ENCODE results near the gene KCNJ16. TPM values are rescaled to one million over a fixed set of nuclear protein-coding genes. Genes with fewer than 3 reads are reported as not detected.

KCNJ16 gene
- total RNA-seq, 1 donor from 2014 or later, result 0.64 TPM

DNA sequence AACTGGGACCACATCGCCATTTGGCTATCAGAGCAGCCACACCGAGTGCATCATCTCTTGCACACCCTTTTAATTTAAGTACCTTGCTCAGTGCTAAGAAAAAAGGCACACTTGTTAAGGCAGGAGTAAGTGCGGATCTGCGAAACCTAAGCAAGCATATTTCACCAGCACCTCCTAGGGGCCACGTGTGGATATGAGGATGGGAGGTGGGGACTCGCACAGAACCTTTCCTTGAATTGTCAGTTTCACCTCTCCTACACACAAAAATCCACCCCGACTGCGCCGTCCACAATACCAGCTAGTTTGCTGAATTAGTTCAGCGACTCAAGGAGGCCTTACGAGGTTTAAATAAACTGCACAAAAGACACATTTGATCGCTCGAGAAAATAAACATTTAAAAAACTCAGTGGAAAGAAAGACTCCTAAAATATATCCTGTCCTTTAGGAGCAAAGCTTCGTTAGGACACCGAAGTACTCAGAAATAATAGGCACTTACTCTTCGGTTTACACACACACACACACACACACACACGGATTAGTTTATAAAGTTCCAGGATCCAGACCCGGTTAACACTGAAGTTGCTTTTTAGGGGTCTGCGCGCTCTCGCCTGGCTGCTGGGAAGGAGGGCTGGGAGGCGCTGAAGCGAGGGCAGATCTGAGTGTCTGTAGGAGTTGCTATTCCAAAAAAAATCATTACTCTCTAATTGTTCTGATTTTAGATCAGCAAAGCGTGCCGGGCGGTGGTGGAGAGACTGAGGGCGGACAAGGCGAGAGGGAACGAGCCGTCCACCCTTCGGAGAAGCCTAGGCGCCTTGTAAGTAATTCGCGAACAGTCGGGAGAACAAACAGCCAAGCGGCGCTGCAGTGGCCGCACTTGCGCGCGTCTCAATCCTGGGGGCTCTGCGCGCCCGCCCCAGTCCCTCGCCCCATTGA, 93.3 kb downstream of the KCNJ16 start:
- peak; percentile 93 for DNase-seq (ENCODE audit: extremely low read depth, low read depth, low spot score)

DNA sequence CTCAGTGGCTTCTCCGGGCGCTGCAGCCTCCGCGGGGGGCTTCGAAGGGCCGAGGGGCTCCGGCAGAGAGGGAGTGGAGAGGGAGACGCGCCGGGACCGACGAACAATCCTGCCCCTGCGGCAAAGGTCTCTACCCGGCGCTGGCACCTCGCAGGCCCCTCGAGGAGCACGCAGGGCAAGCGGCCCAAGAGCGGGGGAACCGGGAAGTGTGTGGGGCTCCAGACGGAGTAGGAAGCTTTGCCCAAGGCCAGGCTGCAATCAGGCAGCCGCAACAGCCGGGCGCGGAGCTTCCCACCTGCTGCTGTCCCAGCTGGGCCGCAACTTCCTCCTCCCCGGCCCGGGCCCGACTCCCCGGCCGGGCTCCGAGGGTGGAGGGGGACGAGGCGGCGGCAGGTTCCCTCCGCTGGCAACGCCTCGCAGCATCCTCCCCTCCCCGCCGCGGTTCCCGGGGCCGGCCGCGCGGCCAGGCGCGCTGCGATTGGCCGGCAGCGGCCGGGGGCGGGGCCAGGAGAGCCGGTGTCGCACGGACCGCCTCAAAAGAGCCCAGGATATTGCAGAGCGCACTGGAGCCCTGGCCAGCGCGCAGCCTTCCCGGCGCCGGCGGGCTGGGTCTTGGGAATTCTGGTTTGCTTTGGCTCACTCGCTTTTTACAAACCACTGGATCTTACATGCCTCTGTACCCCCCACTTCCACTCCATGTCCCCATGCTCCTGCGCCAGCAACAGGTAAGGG, 94.1 kb downstream of the KCNJ16 start, which contains the start of gene KCNJ2:
TSS of gene KCNJ2 (plus strand) at position 556 of the 732 bp plus-strand sequence. CDS start 5,508 bp downstream, outside the sequence.
- DNase-seq (ENCODE audit: extremely low read depth, low read depth, low spot score), result no peak

DNA sequence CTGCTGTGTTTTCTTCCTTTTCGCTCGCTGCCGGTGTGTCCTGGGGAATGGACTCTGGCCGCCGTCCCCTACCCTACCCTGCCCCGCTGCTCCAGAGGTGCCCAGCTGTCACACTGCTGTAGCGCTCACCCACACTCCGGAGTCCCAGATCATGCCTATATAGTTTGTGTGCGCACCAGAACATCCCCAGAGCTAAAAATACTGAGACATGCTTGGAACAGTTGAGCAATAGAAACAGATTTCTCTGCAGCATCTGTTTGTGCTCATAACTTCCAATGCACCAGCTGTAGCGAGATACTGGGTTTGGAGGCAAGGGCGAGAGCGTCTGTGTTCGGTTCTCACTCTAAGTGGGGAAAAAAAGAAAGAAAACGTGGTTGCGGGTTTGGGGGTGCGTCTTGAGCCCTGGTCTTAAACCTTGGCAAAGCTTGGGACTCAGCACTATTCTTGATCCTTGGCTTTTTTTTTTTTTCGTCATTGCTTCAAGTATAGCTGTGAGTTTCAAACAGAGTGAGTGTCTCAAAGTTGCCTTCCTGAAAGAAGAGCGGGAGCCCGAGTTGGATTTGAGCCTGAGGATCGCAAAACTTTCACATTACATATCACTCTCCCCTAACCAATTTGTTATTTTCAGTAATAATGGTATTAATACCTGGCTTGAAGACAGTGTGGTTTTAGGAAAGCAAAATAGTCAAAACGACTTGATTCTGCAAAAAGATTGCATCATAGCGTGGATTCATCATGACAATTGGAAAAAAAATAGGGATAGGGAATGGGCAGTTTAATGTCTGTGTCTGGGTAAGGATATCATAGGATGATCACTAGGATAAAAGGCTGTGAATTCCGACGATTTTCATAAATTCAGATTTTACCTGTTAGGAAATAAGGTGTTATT, 94.9 kb downstream of the KCNJ16 start:
- DNase-seq (ENCODE audit: extremely low read depth, low read depth, low spot score), result no peak

DNA sequence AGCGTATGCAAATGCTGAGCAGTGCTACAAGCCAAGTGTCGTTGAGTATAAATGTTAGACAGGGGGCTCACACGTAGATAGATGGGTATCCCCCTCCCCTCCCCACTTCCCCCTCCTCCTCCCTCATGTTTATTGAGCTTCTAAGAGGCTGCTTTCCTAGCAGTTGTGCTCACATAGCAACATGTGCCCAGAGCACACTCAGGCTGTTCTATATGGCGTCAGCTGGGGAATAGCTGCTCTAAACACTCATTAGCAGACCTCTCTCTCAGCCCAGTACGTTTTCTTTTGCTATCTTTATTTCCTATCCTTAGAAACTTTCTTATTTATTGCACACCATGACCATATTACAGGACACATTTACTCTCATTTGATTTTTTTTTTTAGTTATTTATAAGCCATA, 96.1 kb downstream of the KCNJ16 start:
- no peak for DNase-seq (ENCODE audit: extremely low read depth, low read depth, low spot score)

DNA sequence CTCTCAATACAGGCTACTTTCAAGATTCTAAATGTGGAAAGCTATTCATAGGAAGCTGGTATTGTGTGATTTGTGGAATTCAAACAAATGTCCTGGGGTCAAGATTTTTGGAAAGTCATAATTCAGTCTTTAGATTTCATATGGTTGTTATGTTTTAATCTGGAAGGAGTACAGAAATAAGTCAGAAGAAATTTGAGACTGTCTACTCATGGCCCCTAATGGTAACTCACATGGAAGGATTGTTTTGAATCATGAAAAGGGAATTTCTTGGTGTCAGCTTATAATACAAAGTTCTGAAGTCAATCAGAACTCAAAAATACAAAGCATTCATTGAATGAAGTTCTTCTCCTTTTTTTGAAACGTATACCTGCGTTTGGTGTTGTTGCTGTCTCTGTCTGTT, 97.4 kb downstream of the KCNJ16 start:
- no peak for DNase-seq (ENCODE audit: extremely low read depth, low read depth, low spot score)

DNA sequence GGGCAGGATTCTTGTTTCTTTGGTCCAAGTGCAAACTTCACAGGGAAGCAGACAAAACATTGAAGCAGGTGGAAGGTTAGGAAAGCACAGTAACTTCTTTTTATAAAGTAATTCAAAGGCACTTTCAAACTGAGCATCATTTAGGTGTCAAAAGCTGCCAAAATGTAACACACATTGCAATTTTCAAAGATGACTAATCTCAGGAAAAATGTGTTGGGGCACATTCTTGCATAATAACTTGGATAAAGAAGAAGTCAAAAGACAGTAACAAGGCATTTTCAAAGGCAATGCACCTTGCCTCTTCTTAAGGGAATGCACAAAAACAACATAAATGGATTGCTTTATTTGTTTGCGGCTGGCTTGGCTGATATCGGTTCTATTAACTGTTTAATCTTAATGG, 97.9 kb downstream of the KCNJ16 start:
- DNase-seq (ENCODE audit: extremely low read depth, low read depth, low spot score), result no peak

DNA sequence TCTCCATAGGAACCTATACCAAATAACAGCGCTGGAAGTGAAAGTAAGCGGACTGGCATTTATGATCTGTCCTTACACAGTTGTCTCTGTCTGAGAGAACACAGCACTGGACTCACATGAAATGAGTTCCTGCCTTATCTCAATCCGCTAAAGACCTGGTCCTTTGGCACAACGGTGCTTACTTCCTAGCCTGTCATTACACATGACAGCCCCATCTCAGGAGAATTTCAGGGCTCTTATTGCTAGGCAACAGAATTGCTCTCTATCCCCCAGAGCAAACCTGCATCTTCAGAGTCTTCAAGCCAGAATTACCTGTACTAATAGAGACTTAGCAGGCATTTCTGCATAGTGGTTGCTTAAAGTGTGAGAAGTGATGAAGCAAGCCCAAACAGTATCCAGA, 98.7 kb downstream of the KCNJ16 start:
- DNase-seq (ENCODE audit: extremely low read depth, low read depth, low spot score), result no peak

DNA sequence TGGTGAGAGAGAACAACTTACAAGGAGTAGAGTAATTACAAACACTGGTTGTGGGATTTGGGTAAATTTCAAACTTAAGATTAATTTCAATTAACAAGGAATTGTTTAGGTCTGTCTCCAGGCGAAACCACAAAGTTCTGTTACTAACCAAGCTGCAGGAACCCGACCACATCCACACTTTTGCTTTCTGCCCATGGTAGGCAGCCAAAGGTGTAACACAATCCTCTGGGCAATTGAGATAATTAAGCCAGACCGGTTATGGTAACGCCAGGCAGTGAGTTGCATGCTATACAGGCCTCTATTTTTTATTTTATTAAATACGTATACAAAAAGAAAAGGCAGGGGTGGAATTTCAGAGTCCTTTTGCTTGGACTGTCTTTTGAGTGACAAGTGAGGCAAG, 106.4 kb downstream of the KCNJ16 start:
- DNase-seq (ENCODE audit: extremely low read depth, low read depth, low spot score), result no peak

DNA sequence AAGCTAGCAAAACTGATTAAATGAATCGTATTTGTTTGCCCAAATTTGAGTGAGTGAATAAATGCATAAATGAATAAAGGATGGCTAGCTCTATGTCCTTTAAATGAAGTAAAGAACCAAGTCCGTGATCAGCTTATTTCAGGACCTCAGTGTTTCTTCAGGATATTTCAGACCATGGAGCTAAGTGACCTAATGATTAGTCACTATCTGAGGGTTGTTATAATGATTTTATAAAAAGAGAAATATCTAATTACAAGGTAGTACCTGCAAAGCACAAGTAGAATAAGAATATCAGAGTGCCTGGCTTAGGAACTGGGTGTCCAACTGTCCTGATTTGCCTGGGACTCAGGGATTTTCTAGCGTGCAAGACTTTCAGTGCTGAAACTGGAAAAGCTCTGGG, 106.8 kb downstream of the KCNJ16 start:
- no peak for DNase-seq (ENCODE audit: extremely low read depth, low read depth, low spot score)

DNA sequence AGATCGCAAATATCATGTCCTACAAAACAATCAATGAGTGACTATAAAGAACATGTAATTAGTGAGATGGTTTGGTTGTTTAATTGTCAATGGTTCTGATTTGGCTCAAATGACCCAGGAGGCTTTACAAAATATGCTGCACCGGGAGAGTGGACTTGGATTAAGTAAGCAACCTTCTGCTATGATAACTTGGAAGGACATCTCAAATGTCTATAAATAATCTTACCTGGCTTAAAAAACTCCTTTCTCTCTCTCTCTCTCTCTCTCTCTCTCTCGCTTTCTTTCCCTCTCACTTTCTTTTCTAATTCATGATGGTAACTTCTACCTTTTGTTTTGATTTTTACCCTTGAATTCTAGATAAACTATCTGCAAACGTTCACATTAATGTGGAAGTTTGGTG, 108.5 kb downstream of the KCNJ16 start:
- DNase-seq (ENCODE audit: extremely low read depth, low read depth, low spot score), result no peak

DNA sequence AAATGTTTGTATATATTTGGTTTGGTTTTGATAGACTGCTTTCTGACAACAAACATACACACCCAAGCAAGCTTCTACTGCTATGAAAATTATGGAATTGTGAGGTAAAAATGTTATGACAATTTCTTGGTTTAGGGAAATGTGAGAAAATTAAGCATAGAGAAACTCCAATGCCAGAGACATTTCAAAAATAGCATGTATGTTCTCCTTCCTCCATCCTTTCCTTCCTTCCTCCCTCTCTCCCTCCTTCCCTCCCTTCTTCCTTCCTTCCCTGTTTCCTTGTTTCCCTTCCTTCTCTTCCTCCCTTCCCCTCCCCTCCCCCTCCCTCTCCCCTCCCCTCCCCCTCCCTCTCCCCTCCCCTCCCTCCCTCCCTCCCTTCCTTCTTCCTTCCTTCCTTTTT, 109.2 kb downstream of the KCNJ16 start:
- no peak for DNase-seq (ENCODE audit: extremely low read depth, low read depth, low spot score)

DNA sequence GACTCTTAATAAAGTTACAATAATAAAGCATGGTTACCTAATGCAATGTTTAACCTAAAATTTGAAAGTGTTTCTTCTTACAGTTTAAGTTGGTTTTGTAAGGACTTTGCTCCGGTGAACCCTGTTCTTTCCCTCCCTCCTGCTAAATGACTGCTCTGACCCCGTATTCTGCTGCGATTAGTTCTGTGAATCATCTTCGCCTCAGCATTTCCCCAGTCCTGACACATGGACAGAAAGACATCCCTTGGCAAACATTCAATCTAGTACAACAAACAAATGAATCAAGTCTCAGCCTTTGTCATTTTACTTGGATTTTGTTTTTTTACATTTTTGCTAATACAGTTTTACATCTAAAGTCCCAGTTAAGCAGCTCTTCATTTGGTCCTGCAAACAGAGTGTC, 109.7 kb downstream of the KCNJ16 start:
- DNase-seq (ENCODE audit: extremely low read depth, low read depth, low spot score), result no peak

Other genes starting within 250 kb of the KCNJ16 start
- gene KCNJ2, start 94.3 kb downstream of the KCNJ16 start, total RNA-seq, result 17.3 and 19.6 TPM in 2 replicates

Measured in glomerular endothelial cell (primary cell).